ENCODE data around the gene UFSP1.
"Not testable (repeated sequence)": the region's sequence is repeated elsewhere in the genome, so short reads cannot be mapped to it uniquely, and the experiment has no call there.

Gene UFSP1

GRCh38 chr7:100888988-100889750, at the start of gene UFSP1:
UFSP1 (minus strand) TSS chr7:100889715; CDS start chr7:100889271, 444 bp downstream.
- DNase-seq (ENCODE audit: low read depth) = no peak

GRCh38 chr7:100936167-100936566, 46.7 kb upstream of the UFSP1 start:
- not testable (repeated sequence) for DNase-seq (ENCODE audit: low read depth)

- DNase-seq (ENCODE audit: low read depth) = not testable (repeated sequence)
Measured at GRCh38 chr7:100935381-100935780, 45.9 kb upstream of the UFSP1 start.

GRCh38 chr7:100933734-100934133, 44.2 kb upstream of the UFSP1 start:
- DNase-seq (ENCODE audit: low read depth) = no peak

GRCh38 chr7:100929808-100930174, 40.3 kb upstream of the UFSP1 start:
- DNase-seq (ENCODE audit: low read depth) = no peak

GRCh38 chr7:100923616-100924015, 34.1 kb upstream of the UFSP1 start:
- not testable (repeated sequence) for DNase-seq (ENCODE audit: low read depth)

- no peak for DNase-seq (ENCODE audit: low read depth)
Measured at GRCh38 chr7:100921039-100921438, 31.5 kb upstream of the UFSP1 start.

- DNase-seq (ENCODE audit: low read depth) = not testable (repeated sequence)
Measured at GRCh38 chr7:100919779-100920437, 30.4 kb upstream of the UFSP1 start.

- DNase-seq (ENCODE audit: low read depth) = not testable (repeated sequence)
Measured at GRCh38 chr7:100919335-100919734, 29.8 kb upstream of the UFSP1 start.

GRCh38 chr7:100914879-100915447, 25.4 kb upstream of the UFSP1 start:
- DNase-seq (ENCODE audit: low read depth) = no peak

GRCh38 chr7:100914208-100914878, 24.8 kb upstream of the UFSP1 start:
- no peak for DNase-seq (ENCODE audit: low read depth)

- DNase-seq (ENCODE audit: low read depth) = no peak
Measured at GRCh38 chr7:100911484-100911883, 22.0 kb upstream of the UFSP1 start.

- DNase-seq (ENCODE audit: low read depth) = not testable (repeated sequence)
Measured at GRCh38 chr7:100910443-100910842, 20.9 kb upstream of the UFSP1 start.

- no peak for DNase-seq (ENCODE audit: low read depth)
Measured at GRCh38 chr7:100908512-100908911, 19.0 kb upstream of the UFSP1 start.

- DNase-seq (ENCODE audit: low read depth) = no peak
Measured at GRCh38 chr7:100902638-100903037, 13.1 kb upstream of the UFSP1 start.

- DNase-seq (ENCODE audit: low read depth) = no peak
Measured at GRCh38 chr7:100901921-100902332, 12.4 kb upstream of the UFSP1 start.

- DNase-seq (ENCODE audit: low read depth) = no peak
Measured at GRCh38 chr7:100900978-100901377, 11.5 kb upstream of the UFSP1 start.

GRCh38 chr7:100899432-100899831, 9.9 kb upstream of the UFSP1 start:
- no peak for DNase-seq (ENCODE audit: low read depth)

GRCh38 chr7:100897772-100898454, 8.4 kb upstream of the UFSP1 start:
- DNase-seq (ENCODE audit: low read depth) = no peak

GRCh38 chr7:100896732-100897608, 7.5 kb upstream of the UFSP1 start:
- DNase-seq (ENCODE audit: low read depth) = no peak

All from HS-27A (cell line).